Right atrium auricular region (tissue), 2 donors: ENCODE results near the gene ZNF576. TPM values are rescaled to one million over a fixed set of nuclear protein-coding genes. Genes with fewer than 3 reads are reported as not detected.
A peak's percentile ranks its signal among the peaks of the same experiment; 100 is the strongest.
"Not testable (repeated sequence)": the region's sequence is repeated elsewhere in the genome, so short reads cannot be mapped to it uniquely, and the experiment has no call there.

Experiments used
- DNase-seq: peaks from one replicate; pipeline ENCODE4 v3.0.0-alpha.2; 2019; ENCODE audit warnings: low spot score
- H3K27ac ChIP-seq, 2 donors: fragments of 200-600 bp; sonication (generic); 1 replicate in 1 of 2; 2 replicates in 1 of 2; pipeline ENCODE4 v1.5.1; 2016 to 2019
- H3K27me3 ChIP-seq, 2 donors: fragments of 200-600 bp; sonication (generic); one replicate each; pipeline versions ENCODE4 v1.5.1 to v1.6.0; 2017 to 2019
- H3K36me3 ChIP-seq: fragments of 200-600 bp; sonication (generic); one replicate; pipeline ENCODE4 v1.5.1; 2016
- H3K4me1 ChIP-seq, 2 donors: fragments of 200-600 bp; sonication (generic); one replicate each; pipeline versions ENCODE4 v1.5.1 to v1.6.0; 2017 to 2019
- H3K4me3 ChIP-seq, 2 donors: fragments of 200-600 bp; sonication (generic); 1 replicate in 1 of 2; 2 replicates in 1 of 2; pipeline ENCODE4 v1.5.1; 2017 to 2019; ENCODE audit warnings: mild to moderate bottlenecking in 1 of 2, moderate library complexity in 1 of 2
- H3K9me3 ChIP-seq, 2 donors: fragments of 200-600 bp; sonication (generic); one replicate each; pipeline ENCODE4 v1.5.1; 2019
- CTCF ChIP-seq, 2 donors: fragments of 200-600 bp; sonication (generic); IDR thresholded peaks; one replicate each; pipeline ENCODE4 v1.5.1; 2019; ENCODE audit warnings: antibody characterized with exemption in 2 of 2
- total RNA-seq, 2 donors: library from RNA; depleted of rRNA; stranded (reverse); fragments of >200 nt; gene quantifications; one replicate each; pipeline ENCODE4 v1.1.0, GENCODE V29; 2016

Gene ZNF576
- total RNA-seq, 2 donors from 2014 or later = 8.9 to 16.4 TPM

GRCh38 chr19:43631491-43631890 lies 35.1 kb downstream of the ZNF576 start:
- TF ChIP-seq CTCF (IDR thresholded peaks at IDR 0.05) = no peak
- H3K9me3 ChIP-seq = no peaks in the 10 kb centered on the region
- H3K4me1 ChIP-seq = no peaks in the 10 kb centered on the region
- no peaks in the 10 kb centered on the region for H3K36me3 ChIP-seq
- no peaks in the 10 kb centered on the region for H3K27me3 ChIP-seq
- H3K4me3 ChIP-seq = no peak overlapping the region
- no peak overlapping the region for H3K27ac ChIP-seq
- DNase-seq = no peak

- Histone ChIP-seq H3K27me3 (no peaks in the 10 kb centered on the region), H3K27ac (no peak overlapping the region), H3K9me3 (no peaks in the 10 kb centered on the region), H3K4me1 (no peaks in the 10 kb centered on the region), H3K4me3 (no peak overlapping the region), H3K36me3 (no peaks in the 10 kb centered on the region)
- no peak for DNase-seq
- no peak for TF ChIP-seq CTCF (IDR thresholded peaks at IDR 0.05)
Observed at GRCh38 chr19:43633520-43633919, 37.1 kb downstream of the ZNF576 start.

GRCh38 chr19:43634068-43634467 lies 37.7 kb downstream of the ZNF576 start:
- Histone ChIP-seq H3K27ac (no peak overlapping the region), H3K4me1 (peaks cover 0 to under 1% of the 10 kb centered on the region in 2 donors)
- no peak for TF ChIP-seq CTCF (IDR thresholded peaks at IDR 0.05)

GRCh38 chr19:43634506-43634871 lies 38.1 kb downstream of the ZNF576 start:
- DNase-seq = no peak
- no peaks in the 10 kb centered on the region for H3K27me3 ChIP-seq
- no peak overlapping the region for H3K27ac ChIP-seq
- TF ChIP-seq CTCF (IDR thresholded peaks at IDR 0.05) = no peak
- peaks cover 0 to 3% of the 10 kb centered on the region in 2 donors for H3K4me1 ChIP-seq
- H3K4me3 ChIP-seq = peak overlapping the region in 1 of 2 donors; percentile 4
- no peaks in the 10 kb centered on the region for H3K36me3 ChIP-seq
- no peaks in the 10 kb centered on the region for H3K9me3 ChIP-seq

More at GRCh38 chr19:43634068-43634467, 37.7 kb downstream of the ZNF576 start:
- Histone ChIP-seq H3K4me3 (no peak overlapping the region), H3K27me3 (no peaks in the 10 kb centered on the region), H3K36me3 (no peaks in the 10 kb centered on the region), H3K9me3 (no peaks in the 10 kb centered on the region)
- no peak for DNase-seq

GRCh38 chr19:43634872-43635560 lies 38.6 kb downstream of the ZNF576 start:
- H3K36me3 ChIP-seq = no peaks in the 10 kb centered on the region
- H3K4me3 ChIP-seq = peak overlapping the region in 1 of 2 donors; percentile 4
- H3K27ac ChIP-seq = no peak overlapping the region
- H3K9me3 ChIP-seq = no peaks in the 10 kb centered on the region
- no peak for DNase-seq
- no peak for TF ChIP-seq CTCF (IDR thresholded peaks at IDR 0.05)
- H3K4me1 ChIP-seq = peaks cover 0 to 6% of the 10 kb centered on the region in 2 donors
- no peaks in the 10 kb centered on the region for H3K27me3 ChIP-seq

GRCh38 chr19:43635561-43635940 lies 39.2 kb downstream of the ZNF576 start:
- not testable (repeated sequence) for H3K4me3 ChIP-seq, H3K36me3 ChIP-seq, H3K27me3 ChIP-seq, H3K27ac ChIP-seq, DNase-seq, H3K9me3 ChIP-seq
- peaks cover 0 to 11% of the 10 kb centered on the region in 2 donors for H3K4me1 ChIP-seq
